ENCODE data around the gene PCBD1.

GRCh38 chr10:70834441-70835151 lies 53.8 kb downstream of the PCBD1 start:
- TF ChIP-seq CTCF (IDR thresholded peaks at IDR 0.05), result no peak
- no peak for TF ChIP-seq EZH2 (IDR thresholded peaks at IDR 0.05; ENCODE audit: borderline replicate concordance, insufficient read depth, low read depth, low read length, poor library complexity, severe bottlenecking)
